OCI-LY7 (cell line): ENCODE results near the gene RNF115. TPM values are rescaled to one million over a fixed set of nuclear protein-coding genes. Genes with fewer than 3 reads are reported as not detected.
A peak's percentile ranks its signal among the peaks of the same experiment; 100 is the strongest.
"Not testable (repeated sequence)": the region's sequence is repeated elsewhere in the genome, so short reads cannot be mapped to it uniquely, and the experiment has no call there.

Experiments used
- BruUV-seq: library from RNA; stranded (reverse); fragments of 400-500 nt; replicated peaks from 2 replicates; lab custom pipeline; 2021; lab: Mats Ljungman, UMichigan
- CTCF ChIA-PET: fragments of 300-600 bp; sonication (Branson Sonifier 250); formaldehyde crosslinking; loops from one replicate; lab custom pipeline; 2022; ENCODE audit warnings: antibody characterized with exemption; ENCODE audit not compliant: unreplicated experiment; lab: Charles Lee
- POLR2A ChIA-PET: fragments of 300-600 bp; sonication (Branson Sonifier 250); formaldehyde crosslinking; loops from one replicate; lab custom pipeline; 2022; ENCODE audit warnings: antibody characterized with exemption; lab: Charles Lee
- DNase-seq: peaks from one replicate; pipeline ENCODE4 v3.0.0-alpha.2; 2015; ENCODE audit warnings: low spot score
- H2AFZ ChIP-seq: fragments of 200-600 bp; sonication (generic), shearing (Covaris generic); 2 replicates; pipeline ENCODE4 v1.6.1; 2014; ENCODE audit warnings: mild to moderate bottlenecking, antibody characterized with exemption, low read length, moderate library complexity
- H3K27ac ChIP-seq: fragments of 200-600 bp; sonication (generic); 2 replicates; pipeline ENCODE4 v1.5.1; 2014; ENCODE audit warnings: mixed run types, low read depth, mild to moderate bottlenecking, moderate library complexity, low read length, inconsistent platforms; ENCODE audit not compliant: poor library complexity, severe bottlenecking
- H3K36me3 ChIP-seq: fragments of 200-600 bp; sonication (generic); 2 replicates; pipeline ENCODE4 v1.6.1; 2014; ENCODE audit warnings: mild to moderate bottlenecking, antibody characterized with exemption, low read length, moderate library complexity, mixed read lengths; ENCODE audit not compliant: insufficient read depth
- H3K4me1 ChIP-seq: fragments of 200-600 bp; sonication (generic); 2 replicates; pipeline ENCODE4 v1.5.1; 2014; ENCODE audit warnings: mild to moderate bottlenecking, low read length; ENCODE audit not compliant: insufficient read depth, poor library complexity, severe bottlenecking
- H3K4me2 ChIP-seq: fragments of 200-600 bp; sonication (generic); 2 replicates; pipeline ENCODE4 v1.6.1; 2014; ENCODE audit warnings: mild to moderate bottlenecking, low read length
- H3K4me3 ChIP-seq: fragments of 200-600 bp; sonication (generic); 2 replicates; pipeline ENCODE4 v1.5.1; 2014; ENCODE audit warnings: mild to moderate bottlenecking, low read depth, low read length; ENCODE audit not compliant: poor library complexity, severe bottlenecking
- H3K79me2 ChIP-seq: fragments of 200-600 bp; sonication (generic); 2 replicates; pipeline ENCODE4 v1.6.1; 2016; ENCODE audit warnings: low read depth, mild to moderate bottlenecking, low read length, moderate library complexity, mixed read lengths; ENCODE audit not compliant: insufficient read depth
- H3K9me2 ChIP-seq: fragments of 200-600 bp; sonication (generic); 2 replicates; pipeline ENCODE4 v1.6.1; 2016; ENCODE audit warnings: mild to moderate bottlenecking, low read length, mixed read lengths; ENCODE audit not compliant: insufficient read depth
- H3K9me3 ChIP-seq: fragments of 200-600 bp; sonication (generic); 2 replicates; pipeline ENCODE4 v1.6.1; 2014; ENCODE audit warnings: mild to moderate bottlenecking, mixed run types, low read length, mixed read lengths
- H4K20me1 ChIP-seq: fragments of 200-600 bp; sonication (generic); 2 replicates; pipeline ENCODE4 v1.6.1; 2014; ENCODE audit warnings: mild to moderate bottlenecking, antibody characterized with exemption, low read length, moderate library complexity, mixed read lengths; ENCODE audit not compliant: insufficient read depth
- EZH2phosphoT487 ChIP-seq: fragments of 200-600 bp; sonication (generic); IDR thresholded peaks from 2 replicates; pipeline ENCODE4 v1.6.1; 2018; ENCODE audit warnings: low read depth, borderline replicate concordance, mild to moderate bottlenecking, mixed run types, antibody characterized with exemption, low read length, moderate library complexity, mixed read lengths
- intact Hi-C: fragments of 100-400 bp; cut with micrococcal nuclease; formaldehyde crosslinking; loops from one replicate; pipeline ENCODE4 v1.10.0; 2022; ENCODE audit not compliant: unreplicated experiment
- total RNA-seq, 2 experiments: library from RNA; depleted of rRNA in 1 of 2; stranded (reverse); fragments of >200 nt in 1 of 2; shearing (Covaris generic) in 1 of 2; gene quantifications; 2 replicates each; pipeline ENCODE4 v1.2.3, GENCODE V29; 2014 to 2022
- TF ChIP-seq, protein P1 (sequence below): fragments of 200-600 bp; sonication (generic); conservative IDR thresholded peaks from 2 replicates; pipeline ENCODE4 v1.5.1; 2014; ENCODE audit warnings: mild to moderate bottlenecking, antibody characterized with exemption, low read length, moderate library complexity, mixed read lengths

Gene RNF115
- total RNA-seq, 2 experiments from 2014 or later = 14.8 to 24.0 TPM

DNA sequence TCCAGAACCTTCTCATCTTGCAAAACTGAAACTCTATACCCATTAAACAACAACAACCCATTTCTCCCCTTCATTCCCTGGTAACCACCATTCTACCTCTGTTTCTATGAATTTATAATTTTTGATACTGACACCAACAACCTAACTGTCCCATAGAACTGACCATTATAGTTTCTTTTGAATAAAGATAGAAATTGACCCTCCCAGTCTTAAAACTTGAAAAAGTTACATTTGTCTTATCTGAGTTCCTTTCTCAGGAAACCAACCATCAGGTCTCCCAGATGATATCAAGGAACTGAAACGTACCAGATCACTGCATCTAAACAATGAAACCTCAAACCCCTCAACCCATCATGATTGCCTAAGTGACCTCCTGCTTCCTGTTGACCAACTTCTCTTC is 27.1 kb downstream of the RNF115 start:
- peaks cover 35% of the 10 kb centered on the region for H3K9me3 ChIP-seq
- POLR2A ChIA-PET = interaction anchor here (0.9 kb wide), 1 partner anchor 9 kb away, joined by 3 read pairs; no protein-coding TSS in a partner anchor

DNA sequence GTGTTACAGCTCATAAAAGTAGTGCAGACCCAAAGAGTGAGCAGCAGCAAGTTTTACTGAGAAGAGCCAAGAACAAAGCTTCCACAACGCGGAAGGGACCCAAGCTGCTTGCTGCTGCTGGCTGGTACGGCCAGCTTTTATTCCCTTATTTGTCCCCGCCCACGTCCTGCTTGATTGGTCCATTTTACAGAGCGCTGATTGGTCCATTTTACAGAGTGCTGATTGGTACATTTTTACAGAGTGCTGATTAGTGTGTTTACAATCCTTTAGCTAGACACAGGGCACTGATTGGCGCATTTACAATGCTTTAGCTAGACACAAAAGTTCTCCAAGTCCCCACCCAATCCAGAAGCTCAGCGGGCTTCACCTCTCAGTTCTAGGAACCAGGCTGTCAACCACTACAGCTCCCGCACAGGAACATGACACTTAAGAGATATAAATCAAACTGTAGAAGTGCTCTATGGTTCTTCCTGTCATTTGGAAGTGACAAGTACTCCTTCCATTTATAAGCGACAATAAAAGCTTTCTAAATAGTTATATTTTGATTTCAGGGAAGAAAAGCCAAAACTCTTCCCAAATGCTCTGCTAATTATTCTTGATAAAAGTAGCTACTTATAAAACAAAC is 28.5 kb downstream of the RNF115 start:
- no TSS peak for BruUV-seq
- Histone ChIP-seq H4K20me1 (no peaks in the 10 kb centered on the region), H3K4me1 (no peaks in the 10 kb centered on the region), H3K27ac (no peak overlapping the region), H3K4me2 (no peak overlapping the region), H3K4me3 (no peak overlapping the region), H2AFZ (no peak overlapping the region), H3K36me3 (peaks cover 82% of the 10 kb centered on the region), H3K9me2 (no peaks in the 10 kb centered on the region), H3K79me2 (peaks cover 14% of the 10 kb centered on the region), H3K9me3 (peaks cover 35% of the 10 kb centered on the region)
- POLR2A ChIA-PET = interaction anchor here (1.1 to 2.2 kb wide), 2 partner anchors 13 to 93 kb away, joined by 3 to 7 read pairs; no protein-coding TSS in a partner anchor
- CTCF ChIA-PET = no interaction called here
- TF ChIP-seq, protein P1, sequence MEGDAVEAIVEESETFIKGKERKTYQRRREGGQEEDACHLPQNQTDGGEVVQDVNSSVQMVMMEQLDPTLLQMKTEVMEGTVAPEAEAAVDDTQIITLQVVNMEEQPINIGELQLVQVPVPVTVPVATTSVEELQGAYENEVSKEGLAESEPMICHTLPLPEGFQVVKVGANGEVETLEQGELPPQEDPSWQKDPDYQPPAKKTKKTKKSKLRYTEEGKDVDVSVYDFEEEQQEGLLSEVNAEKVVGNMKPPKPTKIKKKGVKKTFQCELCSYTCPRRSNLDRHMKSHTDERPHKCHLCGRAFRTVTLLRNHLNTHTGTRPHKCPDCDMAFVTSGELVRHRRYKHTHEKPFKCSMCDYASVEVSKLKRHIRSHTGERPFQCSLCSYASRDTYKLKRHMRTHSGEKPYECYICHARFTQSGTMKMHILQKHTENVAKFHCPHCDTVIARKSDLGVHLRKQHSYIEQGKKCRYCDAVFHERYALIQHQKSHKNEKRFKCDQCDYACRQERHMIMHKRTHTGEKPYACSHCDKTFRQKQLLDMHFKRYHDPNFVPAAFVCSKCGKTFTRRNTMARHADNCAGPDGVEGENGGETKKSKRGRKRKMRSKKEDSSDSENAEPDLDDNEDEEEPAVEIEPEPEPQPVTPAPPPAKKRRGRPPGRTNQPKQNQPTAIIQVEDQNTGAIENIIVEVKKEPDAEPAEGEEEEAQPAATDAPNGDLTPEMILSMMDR = no peak
- TF ChIP-seq EZH2phosphoT487 = no peak
- intact Hi-C loops = no loop called here
- no peak for DNase-seq

More for the DNA sequence above, 27.1 kb downstream of the RNF115 start:
- no peak overlapping the region for H3K4me3 ChIP-seq
- no peaks in the 10 kb centered on the region for H3K4me1 ChIP-seq
- H3K36me3 ChIP-seq = peaks cover 73% of the 10 kb centered on the region
- H3K4me2 ChIP-seq = no peak overlapping the region
- H2AFZ ChIP-seq = no peak overlapping the region
- intact Hi-C loops = loop anchor here (2.0 kb wide), 1 partner anchor 58 kb away; no protein-coding TSS in a partner anchor
- no peaks in the 10 kb centered on the region for H4K20me1 ChIP-seq
- DNase-seq = peak; percentile 23
- H3K9me2 ChIP-seq = no peaks in the 10 kb centered on the region
- H3K27ac ChIP-seq = no peak overlapping the region
- peaks cover 14% of the 10 kb centered on the region for H3K79me2 ChIP-seq
- CTCF ChIA-PET = no interaction called here
- BruUV-seq = no TSS peak
- no peak for TF ChIP-seq EZH2phosphoT487
- TF ChIP-seq, protein P1 = no peak

DNA sequence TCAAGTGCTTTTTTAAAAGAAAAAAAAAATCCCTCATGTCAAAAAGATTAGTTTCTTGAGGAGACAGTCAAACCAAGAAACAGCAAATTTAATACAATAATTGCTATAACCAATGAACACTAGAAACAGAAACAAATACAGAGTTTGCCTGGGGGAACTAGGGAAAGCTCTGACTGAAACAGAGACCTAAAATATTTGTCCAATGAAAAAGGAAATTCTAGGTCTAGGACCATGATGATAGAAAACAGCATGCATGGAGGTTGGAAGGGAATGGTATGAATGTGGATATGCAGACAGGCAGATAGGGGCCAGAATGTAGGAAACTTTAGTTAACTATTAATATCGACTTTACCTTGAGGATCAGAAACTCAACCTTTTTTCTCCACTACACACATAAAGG is 31.4 kb downstream of the RNF115 start:
- TF ChIP-seq EZH2phosphoT487 = no peak
- TF ChIP-seq, protein P1 = no peak
- Histone ChIP-seq H3K9me3 (peaks cover 23% of the 10 kb centered on the region), H3K36me3 (peaks cover 71% of the 10 kb centered on the region), H4K20me1 (no peaks in the 10 kb centered on the region), H2AFZ (no peak overlapping the region), H3K4me2 (no peak overlapping the region), H3K9me2 (no peaks in the 10 kb centered on the region), H3K79me2 (peaks cover 14% of the 10 kb centered on the region), H3K27ac (no peak overlapping the region), H3K4me3 (no peak overlapping the region), H3K4me1 (no peaks in the 10 kb centered on the region)
- no TSS peak for BruUV-seq
- DNase-seq = no peak
- intact Hi-C loops = no loop called here
- ChIA-PET CTCF (no interaction called here), POLR2A (interaction anchor here (1.5 kb wide), 1 partner anchor 10 kb away, joined by 5 read pairs; no protein-coding TSS in a partner anchor)

DNA sequence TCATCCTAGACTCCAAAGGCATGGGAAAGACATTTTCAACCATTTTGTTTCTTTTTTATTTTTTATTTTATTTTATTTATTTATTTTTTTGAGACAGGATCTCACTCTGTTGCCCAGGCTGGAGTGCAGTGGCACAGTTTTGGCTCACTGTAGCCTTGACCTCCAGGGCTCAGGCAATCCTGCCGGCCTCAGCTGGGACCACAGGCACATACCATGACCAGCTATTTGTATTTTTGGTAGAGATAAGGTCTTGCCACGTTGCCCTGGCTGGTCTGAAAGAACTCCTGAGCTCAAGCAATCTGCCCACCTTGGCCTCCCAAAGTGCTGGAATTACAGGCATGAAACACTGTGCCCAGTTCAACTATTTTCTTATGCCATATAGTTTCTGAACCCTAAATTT is 32.0 kb downstream of the RNF115 start:
- H3K4me1 ChIP-seq, H4K20me1 ChIP-seq, BruUV-seq, CTCF ChIA-PET, H3K9me2 ChIP-seq, H3K4me2 ChIP-seq, H3K27ac ChIP-seq, intact Hi-C loops, H2AFZ ChIP-seq, H3K4me3 ChIP-seq, DNase-seq: not testable (repeated sequence)
- peaks cover 14% of the 10 kb centered on the region for H3K79me2 ChIP-seq
- peaks cover 66% of the 10 kb centered on the region for H3K36me3 ChIP-seq
- peaks cover 16% of the 10 kb centered on the region for H3K9me3 ChIP-seq
- POLR2A ChIA-PET = interaction anchor here (1.5 kb wide), 1 partner anchor 10 kb away, joined by 5 read pairs; no protein-coding TSS in a partner anchor
